ENCODE results near the gene ZNHIT6.
A peak's percentile ranks its signal among the peaks of the same experiment; 100 is the strongest.
"Not testable (repeated sequence)": the region's sequence is repeated elsewhere in the genome, so short reads cannot be mapped to it uniquely, and the experiment has no call there.

ZNHIT6 gene

DNA sequence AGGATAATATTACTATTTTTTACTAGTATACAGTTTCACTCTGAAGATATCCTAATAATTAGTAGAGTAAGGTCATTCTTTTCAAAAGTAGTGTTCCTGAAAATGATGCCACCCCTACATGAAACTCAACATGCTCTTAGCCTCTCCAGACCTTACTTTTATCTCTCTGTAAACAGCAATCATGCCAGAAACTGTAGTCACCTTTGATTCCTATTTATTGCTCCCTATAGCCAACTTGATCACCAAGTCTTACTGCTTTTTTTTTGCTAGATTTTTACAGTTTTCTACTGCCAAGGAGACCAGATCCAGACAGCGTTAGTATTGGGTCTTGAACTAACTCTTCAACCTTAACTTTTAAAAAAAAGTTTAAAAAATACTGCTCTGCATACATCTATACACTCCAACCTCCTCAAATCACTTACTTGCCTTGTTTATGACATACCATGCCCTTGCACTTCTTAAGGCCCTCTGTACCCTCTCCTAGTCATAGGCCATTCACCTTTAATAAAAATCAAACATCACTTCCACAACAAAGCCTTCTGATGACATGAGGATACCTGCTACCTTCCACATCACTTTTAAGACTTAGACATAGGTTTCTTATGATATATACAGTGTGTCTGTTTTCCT, 36.1 kb downstream of the ZNHIT6 start:
- no peak for DNase-seq (ENCODE audit: low spot score)

DNA sequence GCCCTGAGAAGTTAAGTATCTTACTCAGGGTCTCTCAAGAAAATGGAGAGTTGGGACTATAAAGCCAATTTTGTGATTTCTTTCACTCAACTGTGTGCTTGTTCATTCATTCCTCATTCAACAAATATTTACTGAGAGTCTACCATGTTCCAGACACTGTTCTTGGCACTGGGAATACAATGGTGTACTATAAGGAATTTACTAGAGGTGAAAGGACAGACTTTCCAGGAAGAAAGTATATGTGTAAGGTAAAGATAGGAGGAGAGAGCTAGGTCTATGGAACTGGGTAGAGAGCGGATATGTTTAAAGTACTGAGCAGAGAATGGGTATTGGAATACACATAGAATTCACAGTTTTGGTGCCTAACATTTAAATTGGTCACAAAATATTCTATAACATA, 42.3 kb downstream of the ZNHIT6 start:
- DNase-seq (ENCODE audit: low spot score): no peak

DNA sequence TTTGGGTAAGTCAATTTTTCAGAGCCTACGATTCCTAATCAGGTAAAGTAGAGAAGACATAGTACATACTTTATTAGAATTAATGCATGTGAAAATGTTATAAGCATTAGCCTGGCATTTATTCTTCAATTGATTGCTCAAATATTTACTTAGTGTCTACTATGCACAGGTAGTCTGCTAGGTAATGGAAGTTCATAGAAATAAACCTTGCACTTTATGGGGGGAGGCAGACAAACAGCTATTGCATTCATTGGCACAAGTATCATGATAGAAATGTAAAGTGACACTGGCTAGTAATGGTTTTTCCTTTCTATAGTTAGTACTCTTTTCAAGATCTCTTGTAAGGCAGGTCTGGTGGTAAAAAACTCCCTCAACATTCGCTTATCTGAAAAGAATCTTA, 44.9 kb downstream of the ZNHIT6 start:
- DNase-seq (ENCODE audit: low spot score): no peak

DNA sequence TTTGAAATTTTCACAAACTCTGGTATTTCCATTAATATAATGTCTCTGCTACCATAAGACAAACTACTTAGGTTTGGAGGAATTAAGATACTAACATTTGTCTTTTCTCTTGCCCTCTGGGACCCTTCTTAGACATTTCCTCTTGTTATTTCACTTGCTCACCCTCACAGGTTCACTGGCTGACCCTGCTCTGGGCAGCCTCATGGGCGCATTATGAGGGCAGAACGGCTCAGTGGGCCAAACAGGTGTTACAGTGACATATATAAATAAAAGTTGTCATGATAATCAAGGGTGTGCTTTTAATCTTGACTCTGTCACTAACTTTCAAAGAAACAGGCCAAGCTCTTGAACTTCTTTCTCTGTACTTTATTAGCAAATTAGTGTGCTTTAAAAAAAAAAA, 46.5 kb downstream of the ZNHIT6 start:
- no peak for DNase-seq (ENCODE audit: low spot score)

DNA sequence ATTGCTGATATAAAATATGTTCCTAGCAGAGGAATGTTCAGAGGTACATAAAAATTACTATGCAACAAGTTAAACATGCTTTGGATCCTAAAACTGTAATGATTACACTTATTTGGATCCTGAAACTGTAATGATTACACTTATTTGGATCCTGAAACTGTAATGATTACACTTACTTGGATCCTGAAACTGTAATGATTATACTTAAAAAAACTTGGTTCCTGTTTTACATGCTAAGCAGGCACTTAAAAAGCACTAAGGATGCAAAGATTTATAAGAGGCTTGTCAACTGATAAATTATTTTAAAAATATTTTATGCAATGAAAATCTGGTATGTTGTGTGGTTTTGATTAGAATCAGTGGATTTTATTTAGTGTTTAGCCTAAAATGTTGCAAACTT, 47.7 kb downstream of the ZNHIT6 start:
- DNase-seq (ENCODE audit: low spot score): no peak

DNA sequence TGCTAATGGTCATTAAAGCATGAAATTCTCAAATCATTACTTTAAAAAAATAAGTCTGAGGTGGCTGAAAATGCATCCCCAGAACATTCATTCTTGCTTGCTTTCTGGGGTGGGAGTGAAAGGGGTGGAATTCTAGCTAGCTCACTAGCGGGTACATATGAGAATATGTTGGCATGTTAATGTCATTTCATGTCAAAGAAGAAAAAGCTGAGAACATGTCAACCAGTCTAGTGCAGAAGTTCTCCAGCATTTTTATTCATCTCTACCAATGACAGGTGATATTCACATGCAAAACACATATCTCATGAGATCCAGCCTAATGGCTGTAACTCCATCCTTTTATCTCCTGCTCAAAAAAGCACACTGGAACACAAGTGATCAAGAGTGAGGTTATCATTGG, 49.1 kb downstream of the ZNHIT6 start:
- DNase-seq (ENCODE audit: low spot score): no peak

DNA sequence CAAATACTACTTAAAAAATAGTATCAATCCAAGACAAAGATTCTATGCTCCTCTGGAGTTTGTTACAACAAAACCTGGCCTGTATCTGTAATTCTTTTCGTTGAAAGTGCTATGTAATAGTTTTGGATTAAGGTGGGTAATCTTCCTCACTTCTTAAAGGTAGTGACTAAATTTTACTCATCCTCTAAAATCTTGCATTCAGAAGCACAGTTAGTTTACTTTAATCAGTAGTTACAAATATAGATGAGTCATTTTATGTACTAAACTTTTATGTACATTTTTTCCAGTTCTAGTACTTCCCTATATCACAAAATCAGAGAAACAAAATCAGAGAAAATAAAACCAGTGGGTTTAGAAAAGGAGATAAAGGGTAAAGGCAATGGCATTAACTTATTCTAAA, 51.3 kb downstream of the ZNHIT6 start:
- no peak for DNase-seq (ENCODE audit: low spot score)

DNA sequence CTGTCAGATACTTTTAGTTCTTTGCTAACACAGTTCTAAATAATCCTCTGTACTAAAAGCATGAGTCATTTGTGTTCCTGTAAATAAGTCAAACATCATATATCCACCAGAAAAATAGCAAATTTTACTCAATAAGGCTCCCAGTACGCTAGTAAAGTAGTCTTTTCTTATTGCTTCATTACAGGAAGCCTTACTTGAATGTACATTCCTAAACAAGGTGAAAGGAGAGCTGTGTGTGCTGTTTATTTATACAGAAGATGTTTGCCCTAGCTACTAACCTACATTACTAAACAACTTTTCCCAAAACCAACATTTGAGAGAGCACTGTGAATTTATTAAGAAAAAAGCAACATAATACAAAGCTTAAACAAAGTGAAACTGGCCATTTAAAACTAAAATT, 52.0 kb downstream of the ZNHIT6 start:
- DNase-seq (ENCODE audit: low spot score): no peak

DNA sequence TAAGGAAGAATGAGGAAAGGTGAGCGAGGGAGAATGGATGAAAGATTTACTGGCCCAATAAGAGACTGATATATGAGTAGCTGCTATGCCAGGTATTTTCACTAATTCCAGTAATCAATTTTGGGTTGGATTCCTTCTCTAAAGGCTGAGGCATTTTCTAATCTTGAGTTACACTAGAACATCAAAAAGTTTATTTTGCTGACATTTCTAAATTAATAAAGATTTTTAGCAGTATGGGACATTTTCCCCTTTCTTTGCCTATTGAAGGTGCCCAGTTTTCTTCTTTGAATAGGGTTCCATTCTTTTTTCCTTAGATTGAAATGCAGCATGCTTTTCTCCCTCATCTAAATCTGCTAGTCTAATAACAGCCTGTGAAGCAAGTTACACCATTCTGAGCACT, 52.9 kb downstream of the ZNHIT6 start:
- no peak for DNase-seq (ENCODE audit: low spot score)

DNA sequence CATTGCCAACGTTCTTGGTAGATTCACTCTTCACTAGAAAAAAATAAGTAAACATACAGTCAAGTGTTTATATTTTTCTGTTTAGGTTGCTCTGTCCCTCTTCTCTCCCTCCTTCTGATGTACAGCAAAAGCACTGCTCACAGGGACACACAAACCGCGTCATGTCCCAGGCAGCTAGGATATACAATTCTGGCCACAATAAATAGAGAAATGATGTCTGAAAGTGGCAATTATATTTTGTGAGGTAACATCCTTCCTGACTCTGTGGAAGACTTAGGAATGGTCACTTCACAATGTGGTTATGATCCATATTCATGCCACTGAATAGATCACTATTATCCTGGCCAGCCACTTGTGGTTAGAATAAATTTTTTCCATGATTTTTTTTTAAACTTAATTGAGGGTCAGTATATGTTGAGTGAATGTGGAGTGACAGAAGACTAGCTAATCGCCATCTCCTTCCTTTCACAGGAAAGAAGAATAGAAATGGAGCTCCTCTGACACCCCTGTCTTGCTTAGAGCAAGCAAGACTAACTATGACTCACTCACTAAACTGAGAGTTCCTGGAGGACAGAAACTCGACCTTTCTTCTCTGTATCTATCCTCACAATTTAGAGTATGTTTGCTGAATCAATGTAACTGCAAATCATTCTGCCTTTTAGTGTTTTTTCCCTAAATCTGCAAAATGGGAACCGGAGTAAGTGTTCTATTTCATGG, 54.0 kb downstream of the ZNHIT6 start:
- peak; percentile 31 for DNase-seq (ENCODE audit: low spot score)

DNA sequence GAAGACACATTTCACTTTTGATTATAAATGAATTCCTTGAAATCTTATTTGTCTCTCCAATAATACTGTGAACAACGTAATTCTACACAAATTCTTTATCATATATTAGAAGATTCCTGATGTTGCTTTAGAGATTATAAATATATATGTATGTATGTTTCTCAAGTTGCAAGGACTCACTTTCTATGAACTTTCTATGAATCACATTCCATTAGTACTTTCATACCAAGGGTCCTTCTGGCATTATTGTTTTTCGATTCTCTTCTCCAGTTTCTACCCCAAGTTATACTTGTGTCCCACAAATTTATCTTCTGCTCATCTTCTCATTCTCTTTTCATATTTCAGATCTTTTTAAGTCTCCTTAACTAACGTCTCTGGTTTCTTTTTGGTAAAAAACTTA, 55.9 kb downstream of the ZNHIT6 start:
- DNase-seq (ENCODE audit: low spot score): no peak

DNA sequence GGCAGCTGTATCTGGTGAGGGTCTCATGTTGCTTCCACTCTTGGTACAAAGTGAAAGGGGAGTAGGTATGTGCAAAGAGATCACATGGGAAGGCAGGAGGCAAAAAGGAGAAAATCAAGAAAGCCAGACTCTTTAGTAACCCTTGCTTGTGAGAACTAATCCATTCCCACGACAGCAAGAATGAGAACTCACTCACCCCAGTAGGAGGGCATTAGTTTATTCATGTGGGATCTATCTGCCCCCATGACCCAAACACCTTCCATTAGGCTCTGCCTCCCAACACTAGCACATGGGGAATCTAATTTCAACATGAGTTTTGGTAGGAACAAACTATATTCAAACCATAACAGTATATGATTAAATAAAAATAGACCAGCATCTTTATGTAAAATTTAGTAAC, 57.6 kb downstream of the ZNHIT6 start:
- no peak for DNase-seq (ENCODE audit: low spot score)

DNA sequence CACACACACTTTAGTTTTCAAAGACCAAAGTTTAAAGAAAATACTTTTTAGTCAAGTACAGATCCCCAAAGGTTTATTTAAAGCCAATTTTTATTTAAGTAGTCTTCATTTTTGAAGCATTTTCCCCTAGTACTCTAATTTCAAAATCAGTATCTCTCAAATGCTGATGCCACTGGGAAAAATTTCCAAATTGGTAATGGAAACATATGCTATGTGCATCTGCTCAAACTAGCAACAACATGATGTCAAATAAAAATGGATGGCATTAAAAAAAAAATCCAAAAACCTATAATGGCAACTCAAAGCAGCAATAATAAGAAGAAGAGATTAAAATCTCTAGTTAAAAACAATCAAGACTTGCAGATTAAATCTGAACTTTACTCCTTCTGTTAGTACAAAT, 58.6 kb downstream of the ZNHIT6 start:
- no peak for DNase-seq (ENCODE audit: low spot score)

DNA sequence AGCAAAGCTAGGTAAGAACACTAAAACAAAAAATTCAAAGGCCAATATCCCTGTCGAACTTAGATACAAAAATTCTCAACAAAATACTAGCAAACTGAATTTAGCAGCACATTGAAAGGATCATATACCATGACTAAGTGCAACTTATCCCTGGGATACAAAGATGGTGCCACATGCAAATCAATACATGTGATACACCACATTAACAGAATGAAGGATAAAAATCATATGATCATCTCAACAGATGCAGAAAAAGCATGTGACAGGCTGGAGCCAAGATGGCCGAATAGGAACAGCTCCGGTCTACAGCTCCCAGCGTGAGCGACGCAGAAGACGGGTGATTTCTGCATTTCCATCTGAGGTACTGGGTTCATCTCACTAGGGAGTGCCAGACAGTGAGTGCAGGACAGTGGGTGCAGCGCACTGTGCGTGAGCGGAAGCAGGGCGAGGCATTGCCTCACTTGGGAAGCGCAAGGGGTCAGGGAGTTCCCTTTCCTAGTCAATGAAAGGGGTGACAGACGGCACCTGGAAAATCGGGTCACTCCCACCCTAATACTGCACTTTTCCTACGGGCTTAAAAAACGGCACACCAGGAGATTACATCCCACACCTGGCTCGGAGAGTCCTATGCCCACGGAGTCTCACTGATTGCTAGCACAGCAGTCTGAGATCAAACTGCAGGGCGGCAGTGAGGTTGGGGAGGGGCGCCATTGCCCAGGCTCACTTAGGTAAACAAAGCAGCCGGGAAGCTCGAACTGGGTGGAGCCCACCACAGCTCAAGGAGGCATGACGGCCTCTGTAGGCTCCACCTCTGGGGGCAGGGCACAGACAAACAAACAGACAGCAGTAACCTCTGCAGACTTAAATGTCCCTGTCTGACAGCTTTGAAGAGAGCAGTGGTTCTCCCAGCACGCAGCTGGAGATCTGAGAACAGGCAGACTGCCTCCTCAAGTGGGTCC, 66.4 kb downstream of the ZNHIT6 start:
- DNase-seq (ENCODE audit: low spot score): not testable (repeated sequence)

DNA sequence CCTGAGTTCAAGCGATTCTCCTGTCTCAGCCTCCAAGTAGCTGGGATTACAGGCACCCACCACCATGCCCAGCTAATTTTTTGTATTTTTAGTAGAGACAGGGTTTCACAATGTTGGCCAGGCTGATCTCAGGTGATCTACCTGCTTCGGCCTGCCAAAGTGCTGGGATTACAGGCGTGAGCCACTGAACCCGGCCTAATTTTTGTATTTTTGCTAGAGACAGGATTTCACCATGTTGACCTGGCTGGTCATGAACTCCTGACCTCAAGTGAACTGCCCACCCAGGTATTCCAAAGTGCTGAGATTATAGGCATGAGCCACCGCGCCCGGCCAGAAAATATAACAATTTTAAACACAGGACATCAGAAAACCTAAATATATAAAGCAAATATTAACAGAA, 68.3 kb downstream of the ZNHIT6 start:
- DNase-seq (ENCODE audit: low spot score): not testable (repeated sequence)

DNA sequence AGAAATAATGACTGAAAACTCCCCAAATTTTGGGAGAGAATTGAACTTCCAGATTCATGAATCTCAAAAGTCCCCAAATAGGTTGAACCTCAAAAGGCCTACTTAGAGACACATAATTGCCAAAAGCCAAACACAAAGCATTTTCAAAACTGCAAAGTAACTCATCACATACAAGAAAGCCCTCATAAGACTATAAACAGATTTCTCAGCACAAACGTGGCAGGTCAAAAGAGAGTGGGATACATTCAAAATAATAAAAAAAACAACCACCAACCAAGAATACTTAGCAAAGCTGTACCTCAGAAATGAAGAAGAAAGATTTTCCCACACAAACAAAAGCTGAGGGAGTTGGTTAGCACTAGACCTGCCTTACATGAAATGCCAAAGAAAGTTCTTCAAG, 69.8 kb downstream of the ZNHIT6 start:
- DNase-seq (ENCODE audit: low spot score): no peak

DNA sequence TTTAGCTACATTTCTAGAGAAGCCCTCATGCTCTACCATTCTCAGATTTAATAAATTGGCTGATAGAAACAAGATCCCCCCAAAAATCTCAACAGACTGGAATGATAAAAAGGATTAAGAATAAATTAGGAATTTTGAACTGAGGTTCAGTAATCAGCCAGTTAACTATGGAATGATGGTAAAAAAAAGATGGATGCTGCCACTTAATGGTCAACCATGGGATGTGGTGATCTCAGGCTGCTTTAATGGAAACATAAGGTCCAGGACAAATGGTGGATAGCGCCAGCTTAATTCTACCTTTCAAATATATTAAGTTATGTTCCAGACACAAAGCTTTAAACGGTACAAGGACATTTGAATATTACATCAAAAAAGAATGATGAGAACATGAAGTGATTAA, 77.7 kb downstream of the ZNHIT6 start:
- DNase-seq (ENCODE audit: low spot score): no peak

DNA sequence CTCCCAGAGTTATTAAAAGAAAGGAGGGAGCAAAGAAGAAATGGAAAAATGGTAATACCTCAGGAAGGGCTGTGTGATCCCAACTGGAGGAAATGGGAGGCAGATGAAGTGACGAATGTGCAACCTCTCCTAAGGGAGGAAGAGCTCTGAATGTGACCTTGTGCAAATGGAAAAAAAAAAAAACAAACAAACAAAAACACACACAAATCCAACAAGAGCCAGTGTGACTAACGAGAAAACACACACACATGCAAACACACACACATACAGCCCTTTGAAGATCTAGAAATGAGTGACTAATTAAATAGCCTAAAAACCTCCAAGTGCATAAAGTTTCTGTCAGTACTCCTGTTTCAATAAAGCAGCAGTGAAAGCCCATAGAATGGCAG, 78.7 kb downstream of the ZNHIT6 start:
- DNase-seq (ENCODE audit: low spot score): no peak

DNA sequence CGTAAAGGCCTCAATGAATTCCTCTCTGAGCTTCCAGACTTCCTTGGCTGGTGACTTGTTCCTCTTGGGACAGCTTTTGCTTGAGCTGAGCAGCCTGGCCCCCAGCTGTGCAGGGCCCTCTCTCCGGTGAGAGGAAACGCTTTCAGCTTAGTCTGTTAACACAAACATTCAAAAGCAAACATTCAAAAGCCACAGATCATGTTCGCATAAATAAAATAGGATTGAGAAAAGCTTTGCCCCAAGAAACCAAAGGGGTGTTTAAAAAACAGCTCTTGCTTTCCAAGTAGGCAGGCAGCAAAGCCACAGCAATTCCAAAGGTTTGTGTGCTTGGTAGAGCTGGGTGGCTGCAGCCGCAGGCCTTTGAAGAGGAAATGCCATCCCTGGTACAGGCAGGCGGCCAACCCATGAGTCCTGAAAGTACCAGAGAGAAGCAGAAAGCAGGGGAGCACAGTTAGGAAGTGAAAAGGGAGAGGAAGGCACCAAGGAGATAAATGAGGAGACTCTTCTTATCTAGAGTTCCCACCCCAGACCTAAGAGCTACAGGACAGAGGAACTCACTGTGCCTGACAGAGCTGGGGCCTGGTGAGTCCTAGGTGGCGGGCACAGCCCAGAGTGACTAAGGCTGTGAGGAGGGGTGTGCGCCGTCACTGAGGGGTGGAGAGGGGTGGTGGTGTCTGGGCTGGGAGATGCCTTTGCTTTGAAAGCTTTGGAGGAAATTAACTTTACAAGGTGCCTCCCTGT, 79.3 kb downstream of the ZNHIT6 start:
- DNase-seq (ENCODE audit: low spot score): peak; percentile 69

DNA sequence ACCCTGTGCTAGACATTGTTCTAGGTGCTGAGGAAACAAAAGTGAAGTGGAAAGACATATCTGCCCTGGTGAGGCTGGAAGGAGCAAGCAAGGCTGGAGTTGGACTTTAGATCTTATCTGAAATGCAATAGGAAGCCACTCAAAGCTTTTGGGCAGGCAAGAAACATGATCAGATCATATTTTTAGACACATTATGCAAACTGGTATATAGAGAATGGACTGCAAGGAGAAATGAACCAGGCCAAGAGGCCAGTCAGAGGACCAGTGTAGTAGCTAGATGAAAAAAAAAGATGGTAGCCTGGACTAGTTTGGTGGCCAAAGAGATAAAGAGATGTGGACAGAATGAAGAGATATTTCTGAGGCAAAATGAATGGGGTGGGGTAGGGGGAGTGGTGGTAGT, 81.4 kb downstream of the ZNHIT6 start:
- no peak for DNase-seq (ENCODE audit: low spot score)

DNA sequence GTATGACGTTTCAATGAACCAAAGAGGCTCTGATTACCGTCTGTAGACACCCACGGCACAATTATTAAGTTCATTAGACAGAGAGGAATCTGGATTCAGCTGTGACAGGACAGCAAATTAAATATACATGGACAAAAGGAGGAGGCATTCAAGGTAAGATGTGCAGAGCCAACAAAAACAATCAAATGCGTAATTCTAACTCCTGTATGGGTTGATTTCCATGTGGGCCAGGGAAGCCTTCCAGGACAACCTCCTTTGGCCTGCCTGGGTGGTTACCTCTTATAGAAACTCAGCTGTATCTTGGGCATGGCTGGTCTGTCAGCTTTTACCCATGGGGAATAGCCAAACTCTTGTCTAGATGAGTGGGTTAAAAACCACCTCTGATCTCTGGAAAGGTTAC, 83.9 kb downstream of the ZNHIT6 start:
- no peak for DNase-seq (ENCODE audit: low spot score)

DNA sequence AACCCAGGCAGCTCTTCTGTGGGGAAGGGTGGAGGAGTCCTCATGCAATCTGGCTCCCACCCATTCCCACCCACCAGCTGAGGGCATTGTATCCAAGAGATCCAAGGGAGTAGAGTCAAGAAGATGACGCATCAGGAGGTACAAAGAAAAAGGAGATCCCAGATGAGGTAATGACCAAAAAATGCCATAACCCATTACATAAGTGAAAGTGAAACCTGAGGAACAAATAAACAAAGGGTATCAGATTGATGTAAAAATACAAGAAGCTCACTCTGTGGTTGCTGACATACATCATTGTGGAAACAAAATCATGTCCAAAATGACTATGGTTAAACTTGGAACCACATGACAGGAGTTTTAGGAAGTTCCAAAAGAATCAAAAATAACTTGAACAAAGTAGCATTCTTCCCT, 85.2 kb downstream of the ZNHIT6 start:
- peak; percentile 80 for DNase-seq (ENCODE audit: low spot score)

Measured in AG20443 (cell line).